Keratinocyte (primary cell): ENCODE measurements around the gene VPS8. TPM values are rescaled to one million over a fixed set of nuclear protein-coding genes. Genes with fewer than 3 reads are reported as not detected.
"Not testable (repeated sequence)": the region's sequence is repeated elsewhere in the genome, so short reads cannot be mapped to it uniquely, and the experiment has no call there.

Experiments
- DNase-seq: peaks from one replicate; pipeline ENCODE4 v3.0.0-alpha.2; 2011; ENCODE audit warnings: low read depth, missing footprints, low spot score
- FAIRE-seq: peaks from 2 replicates; lab custom pipeline; 2011; peaks lifted over from hg19 to GRCh38; lab: Jason Lieb, UNC
- H2AFZ ChIP-seq: 2 replicates; pipeline ENCODE4 v1.6.0; 2012; ENCODE audit warnings: low read length, control low read depth, inconsistent platforms; ENCODE audit not compliant: control insufficient read depth
- H3K27ac ChIP-seq: 2 replicates; pipeline ENCODE4 v1.5.1; 2011; ENCODE audit warnings: low read length; ENCODE audit not compliant: control insufficient read depth, insufficient read depth
- H3K27me3 ChIP-seq: 3 replicates; pipeline ENCODE4 v1.6.0; 2011; ENCODE audit warnings: low read length; ENCODE audit not compliant: control insufficient read depth, insufficient read depth; ENCODE audit errors: extremely low read depth
- H3K36me3 ChIP-seq, 2 experiments: 2 replicates in 1 of 2; 3 replicates in 1 of 2; pipeline ENCODE4 v1.5.1; 2011; ENCODE audit warnings: low read length in 2 of 2, mild to moderate bottlenecking in 1 of 2; ENCODE audit not compliant: control insufficient read depth in 2 of 2, insufficient read depth in 2 of 2; ENCODE audit errors: extremely low read depth in 1 of 2
- H3K4me1 ChIP-seq: 3 replicates; pipeline ENCODE4 v1.5.1; 2011; ENCODE audit warnings: low read length; ENCODE audit not compliant: control insufficient read depth, insufficient read depth; ENCODE audit errors: extremely low read depth
- H3K4me2 ChIP-seq: 3 replicates; pipeline ENCODE4 v1.6.0; 2011; ENCODE audit warnings: low read depth, low read length; ENCODE audit not compliant: control insufficient read depth, insufficient read depth; ENCODE audit errors: extremely low read depth
- H3K4me3 ChIP-seq, 3 experiments: fragments of 200-600 bp in 1 of 3; sonication (generic) in 1 of 3; 2 replicates in 2 of 3; 3 replicates in 1 of 3; pipeline ENCODE4 v1.5.1; 2011 to 2016; ENCODE audit warnings: low read length in 3 of 3, mild to moderate bottlenecking in 3 of 3, control low read depth in 2 of 3, inconsistent platforms in 1 of 3, low read depth in 1 of 3, mixed read lengths in 1 of 3, mixed run types in 1 of 3, moderate library complexity in 1 of 3; ENCODE audit not compliant: control insufficient read depth in 2 of 3, insufficient read depth in 2 of 3; ENCODE audit errors: extremely low read depth in 1 of 3
- H3K79me2 ChIP-seq: 2 replicates; pipeline ENCODE4 v1.6.0; 2012; ENCODE audit warnings: low read length; ENCODE audit not compliant: control insufficient read depth, insufficient read depth
- H3K9ac ChIP-seq: 3 replicates; pipeline ENCODE4 v1.6.0; 2011; ENCODE audit warnings: low read length; ENCODE audit not compliant: control insufficient read depth, insufficient read depth; ENCODE audit errors: extremely low read depth
- H3K9me1 ChIP-seq: 3 replicates; pipeline ENCODE4 v1.6.0; 2011; ENCODE audit warnings: low read length; ENCODE audit not compliant: control insufficient read depth, insufficient read depth; ENCODE audit errors: extremely low read depth
- H3K9me3 ChIP-seq: 2 replicates; pipeline ENCODE4 v1.5.1; 2012; ENCODE audit warnings: low read depth, low read length; ENCODE audit not compliant: control insufficient read depth
- H4K20me1 ChIP-seq: 3 replicates; pipeline ENCODE4 v1.6.0; 2011; ENCODE audit warnings: low read length; ENCODE audit not compliant: control insufficient read depth, insufficient read depth; ENCODE audit errors: extremely low read depth
- CTCF ChIP-seq, 3 experiments: IDR thresholded peaks in 1 of 3; conservative IDR thresholded peaks in 1 of 3; optimal IDR thresholded peaks in 1 of 3; 2 replicates in 2 of 3; 3 replicates in 1 of 3; pipeline versions ENCODE3 to v1.5.1; 2011; ENCODE audit warnings: low read length in 3 of 3, mild to moderate bottlenecking in 3 of 3, moderate library complexity in 2 of 3, control low read depth in 1 of 3, inconsistent platforms in 1 of 3; ENCODE audit not compliant: insufficient read depth in 2 of 3; ENCODE audit errors: extremely low read depth in 1 of 3
- EZH2 ChIP-seq: IDR thresholded peaks from one replicate; pipeline ENCODE4 v1.6.1; 2012; ENCODE audit warnings: inconsistent platforms, mild to moderate bottlenecking, low read length, moderate library complexity
- dilution Hi-C: fragments of 300-500 bp; cut with MboI; formaldehyde crosslinking; loops from one replicate; pipeline ENCODE4 v1.7.0; 2020; ENCODE audit warnings: low sequenced_read_pairs; ENCODE audit not compliant: extremely low pct_ligation_motif_present
- polyA plus RNA-seq, 5 experiments: library from polyadenylated mRNA; depleted of rRNA in 3 of 5; stranded (reverse) in 3 of 5; stranded (forward) in 1 of 5; unstranded in 1 of 5; fragments of >200 nt; gene quantifications; 1 replicate in 1 of 5; 2 replicates in 3 of 5; 3 replicates in 1 of 5; pipeline versions ENCODE4 v1.2.1 to v1.2.3, GENCODE V29; 2011 to 2012; ENCODE audit warnings: missing spikeins in 2 of 5, low read depth in 1 of 5, low replicate concordance in 1 of 5

The VPS8 gene
- polyA plus RNA-seq, 1 donor (not counting 4 experiments of a cell fraction or from before 2014, with no cell fraction given): 28.4 TPM

- dilution Hi-C loops: no loop called here
- H3K4me3 ChIP-seq: no peak overlapping the region
- no peaks in the 10 kb centered on the region for H4K20me1 ChIP-seq
- H3K27me3 ChIP-seq: no peaks in the 10 kb centered on the region
- H3K9ac ChIP-seq: no peak overlapping the region
- no peaks in the 10 kb centered on the region for H3K9me3 ChIP-seq
- H3K36me3 ChIP-seq: peaks cover 4% of the 10 kb centered on the region in 2 experiments
- TF ChIP-seq EZH2 (no peak), CTCF (optimal IDR thresholded peaks at IDR 0.05 in 1 of 3, IDR thresholded peaks at IDR 0.05 in 1 of 3, conservative IDR thresholded peaks at IDR 0.05 in 1 of 3; ENCODE audit: extremely low read depth in 1 of 3, insufficient read depth in 2 of 3, low read length in 3 of 3) (no peak)
- no peaks in the 10 kb centered on the region for H3K4me1 ChIP-seq
- DNase-seq: no peak
- H3K79me2 ChIP-seq: no peaks in the 10 kb centered on the region
- no peaks in the 10 kb centered on the region for H3K9me1 ChIP-seq
- H2AFZ ChIP-seq: no peak overlapping the region
- FAIRE-seq: no peak
- no peak overlapping the region for H3K27ac ChIP-seq
- H3K4me2 ChIP-seq: no peak overlapping the region
Observed at GRCh38 chr3:184946917-184947316, 135.0 kb downstream of the VPS8 start.

GRCh38 chr3:184949251-184949965 lies 137.4 kb downstream of the VPS8 start:
- Histone ChIP-seq H3K9me3 (no peaks in the 10 kb centered on the region), H2AFZ (no peak overlapping the region), H3K4me3 (no peak overlapping the region), H3K4me1 (no peaks in the 10 kb centered on the region), H3K4me2 (no peak overlapping the region), H3K9me1 (no peaks in the 10 kb centered on the region), H3K36me3 (no peaks in the 10 kb centered on the region), H3K27me3 (no peaks in the 10 kb centered on the region), H3K9ac (no peak overlapping the region), H4K20me1 (no peaks in the 10 kb centered on the region), H3K79me2 (no peaks in the 10 kb centered on the region), H3K27ac (no peak overlapping the region)
- dilution Hi-C loops: no loop called here
- TF ChIP-seq CTCF (optimal IDR thresholded peaks at IDR 0.05 in 1 of 3, IDR thresholded peaks at IDR 0.05 in 1 of 3, conservative IDR thresholded peaks at IDR 0.05 in 1 of 3; ENCODE audit: extremely low read depth in 1 of 3, insufficient read depth in 2 of 3, low read length in 3 of 3): no peak
- TF ChIP-seq EZH2: no peak
- DNase-seq (no peak), FAIRE-seq (no peak)

- H4K20me1 ChIP-seq, H3K36me3 ChIP-seq, H3K4me1 ChIP-seq, DNase-seq, dilution Hi-C loops, H3K4me2 ChIP-seq, H3K9me1 ChIP-seq, H3K27ac ChIP-seq, H3K79me2 ChIP-seq, H3K4me3 ChIP-seq, H2AFZ ChIP-seq, FAIRE-seq, H3K27me3 ChIP-seq, H3K9ac ChIP-seq, H3K9me3 ChIP-seq: not testable (repeated sequence)
Observed at GRCh38 chr3:184950816-184951215, 138.8 kb downstream of the VPS8 start.
